Activated CD4-positive, alpha-beta T cell treated with anti-CD3 and anti-CD28 coated beads, Interleukin-2, amount 50 U/mL, for 24 hours (primary cell): ENCODE data around the gene NIPAL1.
"Not testable (repeated sequence)": the region's sequence is repeated elsewhere in the genome, so short reads cannot be mapped to it uniquely, and the experiment has no call there.

ENCODE experiments used
- DNase-seq, 2 donors: peaks; one replicate each; pipeline ENCODE4 v3.0.0-alpha.2; 2020; ENCODE audit warnings: low read depth in 1 of 2, low spot score in 1 of 2

The NIPAL1 gene

DNA sequence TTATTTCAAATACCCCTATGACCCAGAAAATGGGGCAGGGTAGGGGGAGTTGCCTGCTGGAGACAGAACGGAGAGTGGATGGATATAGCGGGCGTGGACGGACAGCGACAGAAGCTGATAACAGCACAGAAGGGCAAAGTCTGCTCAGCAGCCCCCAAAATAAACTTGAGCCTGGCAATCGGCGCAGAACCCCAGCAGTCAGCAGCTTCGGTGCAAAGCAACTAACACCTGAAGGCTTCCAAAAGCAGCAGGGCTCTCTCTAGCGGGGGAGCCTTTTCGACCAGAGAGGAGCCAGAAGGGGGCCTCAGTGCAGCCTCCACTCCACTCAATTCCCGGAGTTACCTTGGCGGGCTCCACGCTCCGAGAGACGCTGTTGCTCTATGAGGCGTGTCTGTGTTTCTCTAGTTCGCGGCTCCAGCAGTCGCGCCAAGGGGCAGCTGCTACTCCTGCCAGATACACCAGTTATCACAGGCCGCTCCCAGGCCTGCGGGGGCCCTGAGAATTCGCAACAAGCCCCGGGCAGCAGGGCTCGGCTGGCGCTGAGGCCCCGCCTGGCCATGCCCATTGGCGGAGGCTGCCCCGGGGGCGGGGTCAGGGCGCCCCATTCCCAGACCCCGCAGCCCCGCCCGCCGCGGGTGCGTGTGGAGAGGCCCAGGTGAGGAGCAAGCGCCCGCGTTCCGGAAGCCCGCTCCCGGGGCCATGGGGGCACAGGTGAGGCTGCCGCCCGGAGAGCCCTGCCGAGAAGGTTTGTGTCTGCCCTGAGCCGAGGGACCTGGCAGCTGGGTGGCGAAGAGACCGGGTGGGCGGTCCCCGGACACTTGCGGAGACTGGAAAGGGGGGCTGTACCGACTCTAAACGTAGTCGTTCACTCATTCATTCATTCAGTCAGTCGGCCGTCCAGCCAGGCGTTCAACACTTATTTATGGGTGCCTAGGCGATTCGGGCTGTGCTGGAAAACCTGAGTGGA is at the start of gene NIPAL1, which contains the start of gene CNGA1:
TSS of gene NIPAL1 (plus strand) at position 632 of the 967 bp plus-strand sequence. CDS start at position 700, 68 bp downstream.
TSS of gene CNGA1 (minus strand) at position 541 of the 967 bp plus-strand sequence. CDS start 63,992 bp downstream, outside the sequence.
- DNase-seq = peak; percentile 40 to 63

DNA sequence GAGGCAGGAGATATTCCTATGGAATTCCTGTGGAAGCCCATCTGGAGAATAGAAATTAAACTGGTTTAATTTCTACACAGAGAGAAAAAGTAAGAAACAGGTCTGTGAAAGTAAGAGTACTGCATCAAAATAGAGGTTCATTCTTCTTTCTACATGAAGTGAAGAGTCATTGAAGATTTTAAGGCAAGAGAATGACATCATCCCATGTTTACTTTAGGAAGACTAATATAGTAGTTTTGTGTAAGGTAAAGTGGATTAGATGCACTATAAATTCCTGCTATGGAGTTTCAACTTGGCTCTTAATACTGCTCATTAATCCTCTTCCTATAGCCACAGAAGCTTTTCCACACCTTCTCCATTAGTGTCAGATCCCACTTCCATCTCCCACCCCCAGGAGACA is 47.7 kb upstream of the NIPAL1 start:
- DNase-seq = no peak

DNA sequence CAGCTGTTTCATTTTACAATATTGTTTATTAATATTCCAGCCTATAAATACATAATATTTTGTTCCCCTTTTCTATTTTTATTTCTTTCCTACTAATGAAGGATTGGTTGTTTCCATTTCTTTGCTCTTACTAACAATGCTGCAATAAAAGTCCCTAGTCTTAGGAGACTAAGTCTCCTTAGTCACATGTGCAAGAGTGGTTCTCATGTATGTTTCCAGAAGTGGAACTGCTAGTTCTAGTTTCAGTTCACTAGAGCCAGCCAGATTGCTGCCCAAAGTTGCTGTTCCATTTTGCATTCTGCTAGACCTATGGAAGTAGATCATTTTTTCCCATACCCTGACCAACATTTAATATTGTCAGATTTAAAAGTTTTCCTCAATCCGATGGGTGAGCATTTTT is 44.4 kb upstream of the NIPAL1 start:
- no peak for DNase-seq

DNA sequence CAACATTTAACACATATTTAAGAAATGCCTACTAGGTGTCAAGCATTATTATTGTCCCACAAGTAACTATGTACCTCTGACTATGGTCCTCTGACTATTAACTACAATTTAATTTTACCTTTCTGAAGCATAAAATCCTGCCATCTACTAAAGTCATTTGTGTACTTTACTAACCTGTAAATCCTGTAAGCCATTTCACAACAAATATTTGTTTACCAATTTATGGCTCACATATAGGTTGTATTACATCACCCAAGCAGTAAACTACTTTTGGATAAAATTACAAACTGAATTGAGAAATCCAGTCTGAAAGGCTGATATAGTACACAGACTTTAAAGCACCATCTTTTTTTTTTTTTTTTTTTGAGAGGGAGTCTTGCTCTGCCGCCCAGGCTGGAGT is 43.9 kb upstream of the NIPAL1 start:
- DNase-seq = no peak

DNA sequence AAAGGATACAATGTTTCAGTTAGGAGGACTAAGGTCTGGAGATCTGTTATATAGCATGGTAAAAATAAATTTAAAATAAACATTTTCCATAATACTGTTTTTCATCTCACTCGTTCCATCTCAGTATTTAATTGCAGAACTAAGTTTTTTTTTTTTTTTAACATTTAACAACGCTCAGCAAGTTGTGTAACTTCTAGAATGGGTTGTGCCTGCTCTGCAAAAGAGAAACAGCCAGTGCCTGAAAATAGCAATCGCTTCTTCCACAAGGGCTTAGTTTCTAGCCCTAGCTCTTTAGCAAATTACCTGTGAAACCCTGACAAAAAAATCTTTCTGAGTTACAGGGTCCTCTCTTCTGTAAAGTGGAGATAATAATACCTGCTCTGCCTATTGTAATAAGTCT is 42.0 kb upstream of the NIPAL1 start:
- no peak for DNase-seq

DNA sequence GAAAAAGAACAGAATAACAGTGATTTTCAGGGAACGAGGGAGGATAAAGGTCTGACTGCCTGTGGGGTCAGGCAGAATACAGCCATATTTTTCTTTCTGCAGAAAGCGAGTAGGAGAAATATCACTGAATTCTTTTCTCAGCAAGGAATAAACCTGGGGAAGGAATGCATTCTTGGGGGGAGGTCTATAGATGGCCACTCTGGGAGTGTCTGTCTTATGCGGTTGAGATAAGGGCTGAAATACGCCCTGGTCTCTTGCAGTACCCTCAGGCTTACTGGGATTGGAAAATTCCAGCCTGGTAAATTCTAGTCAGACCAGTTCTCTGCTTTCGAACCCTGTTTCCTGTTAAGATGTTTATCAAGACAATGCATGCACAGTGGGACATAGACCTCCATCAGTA is 26.4 kb upstream of the NIPAL1 start:
- no peak for DNase-seq

DNA sequence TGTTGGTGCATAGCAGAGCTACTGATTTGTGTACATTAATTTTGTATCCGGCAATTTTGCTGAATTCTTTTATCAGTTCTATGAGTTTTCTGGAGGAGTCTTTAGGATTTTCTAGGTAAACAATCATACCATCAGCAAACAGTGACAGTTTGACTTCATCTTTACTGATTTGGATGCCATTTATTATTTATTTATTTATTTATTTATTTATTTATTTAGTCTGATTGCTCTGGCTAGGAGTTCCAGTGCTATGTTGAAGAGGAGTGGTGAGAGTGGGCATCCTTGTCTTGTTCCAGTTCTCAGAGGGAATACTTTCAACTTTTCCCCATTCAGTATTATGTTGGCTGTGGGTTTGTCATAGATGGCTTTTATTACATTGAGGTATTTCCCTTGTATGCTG is 24.1 kb upstream of the NIPAL1 start:
- DNase-seq = not testable (repeated sequence)

DNA sequence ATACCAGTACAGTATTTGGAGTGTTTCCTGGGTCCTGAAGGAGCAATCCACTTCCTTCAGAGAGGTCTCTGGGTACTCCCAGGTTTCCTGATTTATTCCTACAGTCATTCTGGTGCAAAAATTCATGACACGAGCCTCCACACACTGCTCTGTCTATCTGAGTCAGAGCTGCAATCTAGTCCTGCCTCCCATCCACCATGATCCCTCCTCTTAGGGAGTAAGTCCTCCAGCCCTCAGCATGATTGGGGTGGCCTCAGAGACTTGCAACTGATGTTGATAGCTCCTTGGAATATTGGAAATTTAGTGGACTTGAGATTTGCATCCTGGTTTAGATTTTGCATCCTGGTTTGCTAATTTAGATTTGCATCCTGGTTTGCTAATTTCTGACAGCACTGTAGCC is 20.6 kb upstream of the NIPAL1 start:
- DNase-seq = no peak

DNA sequence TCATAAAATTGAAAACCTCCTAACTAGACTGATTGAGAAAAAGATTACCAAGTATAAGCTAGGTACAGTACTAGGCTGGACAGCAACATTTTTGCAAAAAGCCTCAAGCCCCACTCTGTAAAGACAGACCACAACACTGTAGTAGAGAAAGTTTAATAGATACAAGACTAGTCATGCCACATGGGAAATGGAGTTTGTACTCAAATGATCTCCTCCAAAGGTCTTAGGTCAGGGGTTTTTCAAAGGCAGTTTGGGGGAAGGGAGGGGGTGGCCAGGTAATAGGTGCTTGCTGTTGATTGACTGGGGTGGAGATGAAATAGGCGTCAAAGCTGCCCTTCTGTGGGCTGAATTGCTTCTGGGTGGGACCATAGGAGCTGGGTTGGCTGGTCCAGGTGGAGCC is 14.3 kb upstream of the NIPAL1 start:
- DNase-seq = no peak

DNA sequence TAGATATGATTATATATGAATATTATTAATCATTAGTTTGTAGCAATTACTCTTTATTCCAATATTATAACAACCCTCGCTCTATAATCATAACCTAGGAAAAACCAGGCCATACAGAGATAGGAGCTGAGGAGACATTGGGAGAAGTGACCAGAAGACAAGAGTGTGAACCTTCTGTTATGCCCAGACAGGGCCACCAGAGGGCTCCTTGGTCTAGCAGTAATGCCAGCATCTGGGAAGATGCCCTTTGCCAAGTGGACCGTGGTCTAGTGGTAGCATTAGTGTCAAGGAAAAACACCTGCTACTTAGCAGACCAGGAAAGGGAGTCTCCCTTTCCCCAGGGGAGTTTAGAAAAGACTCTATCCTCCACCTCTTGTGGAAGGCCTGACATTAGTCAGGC is 13.0 kb upstream of the NIPAL1 start:
- peak; percentile 6 to 9 for DNase-seq

DNA sequence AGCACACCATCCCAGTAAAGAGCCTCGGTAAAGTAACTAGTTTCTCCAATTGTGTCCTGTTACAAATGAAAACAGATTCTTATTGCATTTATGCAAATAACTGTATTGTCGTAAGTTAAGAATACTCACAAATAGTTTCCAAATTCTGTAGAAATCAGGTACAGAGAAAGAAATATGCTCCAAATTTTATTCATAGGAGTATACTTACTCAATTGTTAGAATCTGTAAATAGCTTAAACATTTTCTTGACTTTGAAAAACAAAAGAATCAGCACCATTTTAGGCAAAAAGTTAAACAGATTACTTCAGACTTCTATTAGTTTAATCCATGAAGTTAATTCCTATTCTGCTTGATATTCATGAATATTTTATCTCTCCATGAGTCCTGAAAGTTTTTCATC is 10.8 kb upstream of the NIPAL1 start:
- DNase-seq = no peak

DNA sequence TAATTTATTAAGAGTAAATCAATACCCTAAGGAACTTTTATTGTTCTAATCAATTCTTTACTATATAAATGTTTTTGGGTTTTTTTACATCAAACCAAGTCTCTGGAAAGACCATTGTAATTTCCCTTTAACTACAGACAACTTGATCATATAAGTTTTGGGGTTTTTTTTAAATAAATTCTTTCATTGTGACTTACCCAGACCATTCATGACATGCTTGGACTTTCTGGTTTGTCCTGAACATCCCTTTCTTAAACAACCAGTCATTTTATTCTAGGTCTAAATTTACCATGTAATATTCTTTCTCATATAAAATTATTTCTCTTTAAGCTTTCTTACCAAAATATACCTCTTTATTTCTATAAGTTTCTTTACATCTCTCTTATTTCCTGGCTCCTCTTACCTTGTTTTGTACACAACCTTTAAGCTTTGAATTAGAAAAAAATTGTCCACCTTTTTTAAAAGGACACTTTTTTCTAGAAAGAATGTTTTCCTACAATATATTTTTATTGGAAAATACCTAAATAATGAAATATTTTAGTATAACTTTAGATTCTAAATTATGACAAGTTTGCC is 8.5 kb upstream of the NIPAL1 start:
- DNase-seq = no peak

DNA sequence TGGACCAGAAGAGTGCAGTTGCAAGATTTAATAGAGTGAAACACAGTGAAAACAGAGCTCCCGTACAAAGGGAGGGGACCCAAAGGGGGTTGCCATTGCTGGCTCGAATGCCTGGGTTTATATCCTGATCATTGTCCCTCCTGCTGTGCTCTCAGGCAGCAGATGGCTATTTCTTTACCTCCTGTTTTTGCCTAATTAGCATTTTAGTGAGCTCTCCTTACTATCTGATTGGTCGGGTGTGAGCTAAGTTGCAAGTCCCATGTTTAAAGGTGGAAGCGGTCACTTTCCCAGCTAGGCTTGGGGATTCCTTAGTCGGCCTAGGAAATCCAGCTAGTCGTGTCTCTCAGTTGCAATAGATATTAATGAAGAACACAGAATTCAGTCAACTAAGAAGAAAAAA is 5.7 kb upstream of the NIPAL1 start:
- DNase-seq = not testable (repeated sequence)

DNA sequence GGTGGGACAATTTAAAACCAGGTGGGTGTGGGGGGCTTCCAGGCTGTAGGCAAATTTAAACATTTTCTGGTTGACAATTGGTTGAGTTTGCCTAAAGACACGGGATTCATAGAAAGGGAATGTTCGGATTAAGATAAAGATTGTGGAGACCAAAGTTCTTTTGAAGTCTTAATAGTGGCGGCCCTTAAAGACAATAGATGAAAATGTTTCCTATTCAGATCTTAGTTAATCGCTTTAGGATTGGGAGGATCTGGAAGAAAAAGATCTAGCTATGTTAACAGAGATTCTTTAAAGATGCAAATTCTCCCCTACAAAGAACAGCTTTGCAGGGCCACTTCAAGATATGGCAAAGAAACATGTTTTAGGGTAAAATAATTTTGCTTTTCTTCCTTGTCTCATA is 4.8 kb upstream of the NIPAL1 start:
- no peak for DNase-seq

DNA sequence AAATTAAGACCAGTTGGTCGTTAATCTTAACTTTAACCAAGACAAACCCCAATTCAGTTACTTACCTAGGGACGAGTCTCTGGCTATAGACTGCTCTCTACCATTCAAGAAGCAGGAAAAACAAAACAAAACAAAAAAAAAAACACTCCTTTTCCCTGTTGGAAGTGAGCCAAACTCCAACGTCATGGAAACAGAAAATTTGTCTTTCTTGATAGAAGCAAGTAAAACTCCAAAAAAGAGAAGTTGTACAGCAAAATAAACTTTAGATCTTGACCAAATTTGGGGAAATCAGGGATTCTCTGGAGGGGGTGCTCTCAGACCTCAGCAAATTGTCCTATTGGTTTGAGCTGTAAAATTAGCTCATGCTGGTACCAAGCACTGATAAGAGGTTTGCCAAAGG is 3.7 kb upstream of the NIPAL1 start:
- no peak for DNase-seq

DNA sequence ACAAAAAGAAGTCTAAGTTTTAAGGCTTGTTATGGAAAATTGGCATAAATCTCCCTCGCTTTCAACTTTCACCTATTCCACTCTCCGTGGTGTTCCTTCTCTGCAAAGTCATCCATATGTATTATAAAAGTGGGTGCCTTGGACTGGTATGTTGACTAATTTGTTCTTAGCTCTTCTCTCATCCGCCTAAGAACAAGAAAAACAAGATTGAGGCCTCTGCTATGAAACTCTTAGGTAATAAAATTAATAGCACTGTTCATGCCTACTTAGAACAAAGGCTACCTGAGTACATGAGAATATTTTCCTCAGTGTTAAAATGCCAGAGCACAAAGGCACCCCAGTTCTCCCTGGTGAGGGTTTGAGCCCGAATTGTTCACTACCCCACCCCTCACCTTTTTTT is 1.4 kb upstream of the NIPAL1 start:
- no peak for DNase-seq

DNA sequence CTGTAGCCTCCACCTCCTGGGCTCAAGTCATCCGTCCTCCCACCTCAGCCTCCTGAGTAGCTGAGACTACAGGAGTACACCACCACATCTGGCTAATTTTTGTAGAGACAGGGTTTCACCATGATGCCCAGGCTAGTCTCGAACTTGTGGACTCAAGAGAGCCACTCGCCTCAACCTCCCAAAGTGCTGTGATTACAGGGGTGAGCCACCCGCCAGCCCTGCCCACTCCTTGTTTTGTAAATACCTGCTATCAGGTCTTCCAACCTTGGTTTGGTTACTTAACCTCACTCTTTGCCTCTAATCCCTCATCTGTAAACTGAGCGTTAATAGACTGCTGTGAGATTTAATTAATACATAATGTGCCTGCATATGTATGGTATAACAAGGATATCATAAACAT is 894 bp upstream of the NIPAL1 start:
- DNase-seq = no peak

DNA sequence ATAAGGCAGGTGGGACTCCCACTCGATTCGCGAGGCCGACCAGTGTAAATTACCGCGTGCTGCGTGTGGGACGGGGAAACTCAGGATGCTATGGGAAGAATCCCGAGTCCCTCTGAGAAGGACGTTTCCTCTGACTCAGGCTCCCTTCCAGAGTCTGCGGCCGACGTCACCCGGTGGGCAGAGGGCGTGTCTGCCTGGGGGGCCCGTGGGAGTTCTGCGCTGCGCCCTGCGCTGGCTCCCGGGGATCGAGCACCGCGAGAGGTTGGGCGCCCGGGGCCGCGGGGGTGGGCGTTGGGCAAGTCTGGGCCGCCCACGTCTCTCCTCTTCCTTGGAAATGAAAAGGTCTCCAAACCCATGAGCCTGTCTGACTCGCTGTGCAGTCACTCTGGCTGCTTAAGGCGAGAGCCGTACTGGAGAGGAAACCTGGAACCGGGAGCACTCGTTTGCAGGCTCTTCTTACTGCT is 568 bp downstream of the NIPAL1 start:
- DNase-seq = peak; percentile 9 to 34

DNA sequence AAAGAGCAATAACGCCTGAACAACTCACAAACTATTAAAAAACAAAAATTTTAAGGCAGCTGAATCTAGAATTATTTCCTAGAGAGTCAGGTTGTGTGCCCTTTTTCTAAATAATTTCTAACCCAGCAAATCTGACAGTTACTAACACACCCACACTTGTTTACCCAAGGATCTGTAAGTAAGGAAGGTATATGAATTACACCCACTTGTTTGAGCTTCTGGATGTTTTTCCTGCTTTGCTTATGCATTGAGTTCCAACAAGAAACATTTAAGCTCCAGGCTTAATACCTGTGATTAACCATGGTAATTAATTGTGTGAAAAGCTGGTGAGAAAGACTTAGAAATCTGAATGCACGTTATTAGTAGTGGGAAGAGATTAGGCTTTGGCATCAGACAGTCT is 1.5 kb downstream of the NIPAL1 start:
- DNase-seq = no peak

DNA sequence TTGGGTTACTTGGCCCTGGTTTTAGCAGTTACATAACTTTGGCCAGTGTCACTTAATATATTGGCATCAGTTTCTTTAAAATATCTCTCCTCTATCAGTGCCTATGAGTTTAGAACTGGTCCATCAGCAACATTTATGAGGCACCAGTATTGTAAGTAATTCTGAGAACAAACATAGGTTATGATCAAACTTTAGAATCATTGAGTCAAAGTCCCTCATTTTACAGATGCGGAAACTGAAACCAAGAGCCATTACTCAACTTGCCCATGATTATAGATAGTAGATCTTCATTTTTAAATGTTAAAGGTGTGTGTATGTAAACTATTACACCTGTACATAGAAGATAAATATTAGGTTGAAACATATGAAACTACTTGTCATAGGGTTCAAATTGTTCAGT is 4.5 kb downstream of the NIPAL1 start:
- DNase-seq = no peak

DNA sequence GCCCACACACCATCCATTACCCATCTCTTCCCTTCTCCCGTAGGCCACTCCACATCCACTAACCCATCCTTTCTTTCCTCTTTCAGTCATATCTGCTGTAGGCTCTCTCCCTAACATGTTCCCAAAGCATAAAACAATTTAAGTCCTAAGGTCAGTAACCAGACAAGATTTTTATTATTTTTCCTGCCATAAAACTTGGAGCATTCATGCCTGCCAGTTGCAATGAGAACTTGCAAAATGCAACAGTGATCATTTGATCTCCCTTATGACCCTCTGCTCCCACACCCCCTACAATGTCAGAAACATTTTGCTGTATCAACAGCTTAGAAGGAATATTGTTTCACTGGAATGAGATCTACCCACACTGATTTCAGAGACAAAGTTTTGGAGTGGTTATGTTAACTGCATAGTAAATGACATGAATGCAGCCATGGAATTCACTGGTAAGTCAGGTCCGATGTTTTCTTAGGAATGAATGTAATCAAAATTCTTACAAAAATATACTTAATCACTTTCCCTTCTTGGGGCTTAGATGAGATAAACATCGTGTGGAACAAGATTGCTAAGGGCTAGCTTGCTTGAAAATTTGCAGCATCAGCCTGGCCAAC is 5.7 kb downstream of the NIPAL1 start:
- DNase-seq = no peak

DNA sequence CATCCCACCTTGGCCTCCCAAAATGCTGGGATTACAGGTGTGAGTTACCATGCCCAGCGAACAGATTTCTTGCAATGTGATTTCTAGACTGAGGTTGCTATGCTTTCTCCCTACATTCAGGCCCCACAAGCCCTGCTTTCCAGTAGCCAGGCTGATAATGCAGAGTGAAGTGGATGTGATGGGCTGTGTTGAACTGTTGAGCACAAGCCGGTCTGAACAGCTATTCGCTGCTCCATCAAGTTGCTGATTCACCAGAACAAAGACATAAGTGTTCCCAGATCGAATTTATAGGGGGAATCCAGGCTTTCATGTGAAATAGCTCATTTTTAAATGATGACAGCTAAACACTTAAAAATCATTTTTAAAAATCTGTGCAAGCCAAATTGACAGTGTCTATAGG is 8.0 kb downstream of the NIPAL1 start:
- no peak for DNase-seq
